ENCODE results near the gene DLG1.

DNA sequence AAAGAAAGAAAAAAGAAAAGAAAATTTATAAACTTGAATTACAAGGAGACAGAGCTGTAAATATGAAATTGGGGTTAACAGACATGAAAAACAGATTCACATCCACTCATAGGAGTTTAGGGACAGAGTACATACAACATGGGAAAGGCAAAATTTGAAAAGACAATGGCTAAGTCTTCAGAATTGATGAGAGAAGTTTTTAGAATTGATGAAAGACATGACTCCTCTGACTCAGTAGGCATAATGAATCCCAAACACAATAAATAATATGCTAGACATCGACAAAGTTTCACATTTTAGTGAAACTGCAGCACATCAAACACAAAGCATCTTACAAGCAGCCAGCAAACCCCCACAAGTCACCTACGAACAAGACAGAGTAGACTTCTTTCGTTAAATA, 184.4 kb downstream of the DLG1 start:
- no peak for TF ChIP-seq POLR2AphosphoS5 (IDR thresholded peaks at IDR 0.05; ENCODE audit: low read depth, low read length)
- TF ChIP-seq FOXP2 (optimal IDR thresholded peaks at IDR 0.05; ENCODE audit: borderline replicate concordance, extremely low read depth, extremely low read length, insufficient read depth): no peak
- TF ChIP-seq, protein P1, sequence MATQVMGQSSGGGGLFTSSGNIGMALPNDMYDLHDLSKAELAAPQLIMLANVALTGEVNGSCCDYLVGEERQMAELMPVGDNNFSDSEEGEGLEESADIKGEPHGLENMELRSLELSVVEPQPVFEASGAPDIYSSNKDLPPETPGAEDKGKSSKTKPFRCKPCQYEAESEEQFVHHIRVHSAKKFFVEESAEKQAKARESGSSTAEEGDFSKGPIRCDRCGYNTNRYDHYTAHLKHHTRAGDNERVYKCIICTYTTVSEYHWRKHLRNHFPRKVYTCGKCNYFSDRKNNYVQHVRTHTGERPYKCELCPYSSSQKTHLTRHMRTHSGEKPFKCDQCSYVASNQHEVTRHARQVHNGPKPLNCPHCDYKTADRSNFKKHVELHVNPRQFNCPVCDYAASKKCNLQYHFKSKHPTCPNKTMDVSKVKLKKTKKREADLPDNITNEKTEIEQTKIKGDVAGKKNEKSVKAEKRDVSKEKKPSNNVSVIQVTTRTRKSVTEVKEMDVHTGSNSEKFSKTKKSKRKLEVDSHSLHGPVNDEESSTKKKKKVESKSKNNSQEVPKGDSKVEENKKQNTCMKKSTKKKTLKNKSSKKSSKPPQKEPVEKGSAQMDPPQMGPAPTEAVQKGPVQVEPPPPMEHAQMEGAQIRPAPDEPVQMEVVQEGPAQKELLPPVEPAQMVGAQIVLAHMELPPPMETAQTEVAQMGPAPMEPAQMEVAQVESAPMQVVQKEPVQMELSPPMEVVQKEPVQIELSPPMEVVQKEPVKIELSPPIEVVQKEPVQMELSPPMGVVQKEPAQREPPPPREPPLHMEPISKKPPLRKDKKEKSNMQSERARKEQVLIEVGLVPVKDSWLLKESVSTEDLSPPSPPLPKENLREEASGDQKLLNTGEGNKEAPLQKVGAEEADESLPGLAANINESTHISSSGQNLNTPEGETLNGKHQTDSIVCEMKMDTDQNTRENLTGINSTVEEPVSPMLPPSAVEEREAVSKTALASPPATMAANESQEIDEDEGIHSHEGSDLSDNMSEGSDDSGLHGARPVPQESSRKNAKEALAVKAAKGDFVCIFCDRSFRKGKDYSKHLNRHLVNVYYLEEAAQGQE (IDR thresholded peaks at IDR 0.05; ENCODE audit: insufficient read depth in 1 of 2, low read depth in 2 of 2, low read length in 2 of 2): no peak
- TF ChIP-seq SIN3A (IDR thresholded peaks at IDR 0.05; ENCODE audit: borderline replicate concordance, insufficient read depth, low read length): no peak
- TF ChIP-seq TAF1 (IDR thresholded peaks at IDR 0.05; ENCODE audit: borderline replicate concordance, insufficient read depth, low read length): no peak
